ENCODE measurements around the gene CTTN.

The CTTN gene

GRCh38 chr11:70414341-70415100, 16.2 kb downstream of the CTTN start:
- H3K4me3 ChIP-seq (ENCODE audit: low read depth, low read length) = no peak overlapping the region
- no peak for DNase-seq (ENCODE audit: low read depth)
- no peak for TF ChIP-seq CTCF (IDR thresholded peaks at IDR 0.05; ENCODE audit: insufficient read depth, low read depth, low read length, missing control alignments)

GRCh38 chr11:70415191-70415590, 16.9 kb downstream of the CTTN start:
- H3K4me3 ChIP-seq (ENCODE audit: low read depth, low read length) = no peak overlapping the region
- DNase-seq (ENCODE audit: low read depth) = no peak
- TF ChIP-seq CTCF (IDR thresholded peaks at IDR 0.05; ENCODE audit: insufficient read depth, low read depth, low read length, missing control alignments) = no peak

- no peak for DNase-seq (ENCODE audit: low read depth)
- no peak for TF ChIP-seq CTCF (IDR thresholded peaks at IDR 0.05; ENCODE audit: insufficient read depth, low read depth, low read length, missing control alignments)
- H3K4me3 ChIP-seq (ENCODE audit: low read depth, low read length) = no peak overlapping the region
Measured at GRCh38 chr11:70415642-70416395, 17.5 kb downstream of the CTTN start.

GRCh38 chr11:70416881-70417280, 18.6 kb downstream of the CTTN start:
- no peak for DNase-seq (ENCODE audit: low read depth)
- no peak for TF ChIP-seq CTCF (IDR thresholded peaks at IDR 0.05; ENCODE audit: insufficient read depth, low read depth, low read length, missing control alignments)
- no peak overlapping the region for H3K4me3 ChIP-seq (ENCODE audit: low read depth, low read length)

GRCh38 chr11:70418130-70418529, 19.8 kb downstream of the CTTN start:
- H3K4me3 ChIP-seq (ENCODE audit: low read depth, low read length) = no peak overlapping the region
- DNase-seq (ENCODE audit: low read depth) = no peak
- TF ChIP-seq CTCF (IDR thresholded peaks at IDR 0.05; ENCODE audit: insufficient read depth, low read depth, low read length, missing control alignments) = no peak

GRCh38 chr11:70419307-70420007, 21.1 kb downstream of the CTTN start:
- H3K4me3 ChIP-seq (ENCODE audit: low read depth, low read length) = no peak overlapping the region
- no peak for TF ChIP-seq CTCF (IDR thresholded peaks at IDR 0.05; ENCODE audit: insufficient read depth, low read depth, low read length, missing control alignments)
- no peak for DNase-seq (ENCODE audit: low read depth)

Data from GM12865 (cell line).